ENCODE results near the gene GRM1.

GRM1 gene

GRCh38 chr6:146397638-146398037 is 368.8 kb downstream of the GRM1 start:
- no peaks in the 10 kb centered on the region for H3K9me2 ChIP-seq (replicated peaks; ENCODE audit: control insufficient read depth, low read length)
- H3K36me3 ChIP-seq (ENCODE audit: control insufficient read depth, low read length) = no peaks in the 10 kb centered on the region
- H3K4me1 ChIP-seq (ENCODE audit: control insufficient read depth, low read length) = no peaks in the 10 kb centered on the region

DNA sequence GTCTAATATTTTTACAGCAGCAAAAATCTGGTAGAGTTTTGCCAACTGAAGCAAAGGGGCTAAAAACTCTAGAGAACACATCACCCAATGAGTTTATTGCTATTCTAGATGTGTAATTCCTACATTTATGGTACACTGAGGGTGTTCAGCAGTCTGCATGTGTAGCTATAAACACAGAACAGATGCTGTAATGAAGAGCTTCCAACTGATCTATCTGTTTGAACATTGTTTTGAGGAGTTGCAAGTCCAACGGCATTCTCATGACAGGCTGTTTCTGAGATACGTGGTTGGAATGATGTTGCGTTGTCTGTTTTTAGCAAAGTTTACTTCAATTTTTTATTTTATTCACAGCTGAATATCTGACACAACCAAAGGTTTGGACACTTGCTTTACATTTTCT is 373.6 kb downstream of the GRM1 start:
- H3F3A ChIP-seq (ENCODE audit: control insufficient read depth, insufficient read depth) = no peaks in the 10 kb centered on the region
- H3K4me1 ChIP-seq (ENCODE audit: control insufficient read depth, low read length) = no peaks in the 10 kb centered on the region
- H3K36me3 ChIP-seq (ENCODE audit: control insufficient read depth, low read length) = no peaks in the 10 kb centered on the region
- H3K9me3 ChIP-seq (ENCODE audit: control insufficient read depth, insufficient read depth, low read length) = no peaks in the 10 kb centered on the region
- no peak overlapping the region for H3K4me3 ChIP-seq (ENCODE audit: low read length)
- H4K20me1 ChIP-seq (ENCODE audit: control insufficient read depth, insufficient read depth, low read depth, low read length) = no peaks in the 10 kb centered on the region
- H3K27me3 ChIP-seq (ENCODE audit: control insufficient read depth, low read length) = no peaks in the 10 kb centered on the region
- no peak for TF ChIP-seq EZH2phosphoT487 (IDR thresholded peaks at IDR 0.05; ENCODE audit: borderline replicate concordance, low read length)
- TF ChIP-seq CTCF (IDR thresholded peaks at IDR 0.05; ENCODE audit: low read depth, low read length, poor library complexity, severe bottlenecking) = no peak
- no peak overlapping the region for H3K27ac ChIP-seq (ENCODE audit: low read depth, low read length)
- no peak overlapping the region for H3K4me2 ChIP-seq (ENCODE audit: low read length)
- H3K9me2 ChIP-seq (replicated peaks; ENCODE audit: control insufficient read depth, low read length) = no peaks in the 10 kb centered on the region
- no peaks in the 10 kb centered on the region for H3K79me2 ChIP-seq (ENCODE audit: control insufficient read depth, low read length)

More at GRCh38 chr6:146397638-146398037, 368.8 kb downstream of the GRM1 start:
- Histone ChIP-seq H3K4me2 (ENCODE audit: low read length) (no peak overlapping the region), H3K27ac (ENCODE audit: low read depth, low read length) (no peak overlapping the region), H3K27me3 (ENCODE audit: control insufficient read depth, low read length) (no peaks in the 10 kb centered on the region), H3K4me3 (ENCODE audit: low read length) (no peak overlapping the region), H3K79me2 (ENCODE audit: control insufficient read depth, low read length) (no peaks in the 10 kb centered on the region), H4K20me1 (ENCODE audit: control insufficient read depth, insufficient read depth, low read depth, low read length) (no peaks in the 10 kb centered on the region), H3F3A (ENCODE audit: control insufficient read depth, insufficient read depth) (no peaks in the 10 kb centered on the region), H3K9me3 (ENCODE audit: control insufficient read depth, insufficient read depth, low read length) (no peaks in the 10 kb centered on the region)
- no peak for TF ChIP-seq CTCF (IDR thresholded peaks at IDR 0.05; ENCODE audit: low read depth, low read length, poor library complexity, severe bottlenecking)
- no peak for TF ChIP-seq EZH2phosphoT487 (IDR thresholded peaks at IDR 0.05; ENCODE audit: borderline replicate concordance, low read length)

DNA sequence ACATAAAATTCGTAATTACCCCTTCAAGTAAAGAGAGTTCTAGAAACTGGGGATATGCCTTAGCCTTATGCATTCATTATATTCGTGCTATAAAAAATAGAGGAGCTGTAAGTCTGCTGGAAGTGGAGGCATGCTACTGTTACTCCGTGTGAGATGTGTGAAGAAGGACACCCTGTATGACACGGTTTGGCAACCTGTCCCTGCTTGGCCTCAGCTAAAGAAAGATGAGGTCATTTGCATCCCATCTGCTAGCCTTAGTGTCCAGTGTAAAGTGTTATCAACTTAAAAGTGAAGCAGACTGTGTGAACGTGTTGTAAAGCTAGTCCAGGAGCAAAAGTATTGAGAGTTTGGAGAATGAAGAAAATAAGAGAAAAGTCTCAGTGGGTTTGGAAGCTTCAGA is 379.7 kb downstream of the GRM1 start:
- Histone ChIP-seq H3K9me3 (ENCODE audit: control insufficient read depth, insufficient read depth, low read length) (no peaks in the 10 kb centered on the region), H3K27ac (ENCODE audit: low read depth, low read length) (no peak overlapping the region), H3K4me3 (ENCODE audit: low read length) (no peak overlapping the region), H3F3A (ENCODE audit: control insufficient read depth, insufficient read depth) (no peaks in the 10 kb centered on the region), H3K4me2 (ENCODE audit: low read length) (no peak overlapping the region), H3K36me3 (ENCODE audit: control insufficient read depth, low read length) (no peaks in the 10 kb centered on the region), H4K20me1 (ENCODE audit: control insufficient read depth, insufficient read depth, low read depth, low read length) (no peaks in the 10 kb centered on the region), H3K4me1 (ENCODE audit: control insufficient read depth, low read length) (no peaks in the 10 kb centered on the region), H3K27me3 (ENCODE audit: control insufficient read depth, low read length) (no peaks in the 10 kb centered on the region), H3K9me2 (replicated peaks; ENCODE audit: control insufficient read depth, low read length) (no peaks in the 10 kb centered on the region), H3K79me2 (ENCODE audit: control insufficient read depth, low read length) (no peaks in the 10 kb centered on the region)
- no peak for TF ChIP-seq EZH2phosphoT487 (IDR thresholded peaks at IDR 0.05; ENCODE audit: borderline replicate concordance, low read length)

DNA sequence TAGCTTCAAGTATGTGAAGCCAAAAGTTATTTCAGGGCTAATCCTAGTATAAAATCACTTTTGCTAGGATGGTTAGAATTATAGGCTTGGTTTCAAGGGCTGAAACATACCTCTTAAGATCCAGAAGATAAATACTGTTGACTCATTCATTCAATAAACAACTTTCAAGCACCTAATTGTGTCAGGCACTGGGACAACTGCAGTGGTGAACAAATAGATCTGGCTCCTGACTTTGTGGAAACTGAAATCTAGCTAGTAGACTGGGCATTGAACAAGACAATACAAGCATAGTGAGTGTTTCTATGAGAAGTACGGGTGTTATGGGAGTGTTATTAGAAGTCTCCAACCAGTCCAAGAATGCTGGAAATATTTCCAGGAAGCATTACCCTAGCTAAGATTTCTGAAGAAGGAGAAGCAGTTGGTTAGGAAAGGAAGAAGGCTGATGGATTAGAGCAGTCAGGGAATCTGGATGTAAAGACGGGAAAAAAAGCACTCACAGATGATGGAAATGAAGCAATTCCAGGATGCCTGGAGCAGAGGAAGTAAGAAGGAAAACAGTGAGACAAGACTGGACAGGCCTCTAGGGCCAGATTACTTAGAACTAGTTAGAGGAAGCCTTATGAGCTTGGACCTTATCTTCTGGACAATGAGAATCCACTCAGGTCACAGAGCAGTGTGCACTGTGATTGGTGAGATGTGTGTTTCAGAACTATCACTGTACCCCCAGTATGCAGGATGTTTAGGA is 382.2 kb downstream of the GRM1 start:
- Histone ChIP-seq H3K4me1 (ENCODE audit: control insufficient read depth, low read length) (no peaks in the 10 kb centered on the region), H3K79me2 (ENCODE audit: control insufficient read depth, low read length) (no peaks in the 10 kb centered on the region), H3K36me3 (ENCODE audit: control insufficient read depth, low read length) (no peaks in the 10 kb centered on the region), H3K9me3 (ENCODE audit: control insufficient read depth, insufficient read depth, low read length) (no peaks in the 10 kb centered on the region), H3K4me2 (ENCODE audit: low read length) (no peak overlapping the region), H3K27me3 (ENCODE audit: control insufficient read depth, low read length) (no peaks in the 10 kb centered on the region), H3F3A (ENCODE audit: control insufficient read depth, insufficient read depth) (no peaks in the 10 kb centered on the region), H3K9me2 (replicated peaks; ENCODE audit: control insufficient read depth, low read length) (no peaks in the 10 kb centered on the region), H3K27ac (ENCODE audit: low read depth, low read length) (no peak overlapping the region), H4K20me1 (ENCODE audit: control insufficient read depth, insufficient read depth, low read depth, low read length) (no peaks in the 10 kb centered on the region), H3K4me3 (ENCODE audit: low read length) (no peak overlapping the region)
- TF ChIP-seq EZH2phosphoT487 (IDR thresholded peaks at IDR 0.05; ENCODE audit: borderline replicate concordance, low read length) (no peak), CTCF (IDR thresholded peaks at IDR 0.05; ENCODE audit: low read depth, low read length, poor library complexity, severe bottlenecking) (no peak)

Measured in DOHH2 (cell line).